NOMO-1 (cell line): Measurements from ENCODE around the gene ELOVL6.
"Not testable (repeated sequence)": the region's sequence is repeated elsewhere in the genome, so short reads cannot be mapped to it uniquely, and the experiment has no call there.

ENCODE experiments used
- DNase-seq, 2 experiments: peaks; one replicate each; lab custom pipeline; 2025; ENCODE audit not compliant: unreplicated experiment in 2 of 2; lab: John Stamatoyannopoulos, UW

ELOVL6 gene

DNA sequence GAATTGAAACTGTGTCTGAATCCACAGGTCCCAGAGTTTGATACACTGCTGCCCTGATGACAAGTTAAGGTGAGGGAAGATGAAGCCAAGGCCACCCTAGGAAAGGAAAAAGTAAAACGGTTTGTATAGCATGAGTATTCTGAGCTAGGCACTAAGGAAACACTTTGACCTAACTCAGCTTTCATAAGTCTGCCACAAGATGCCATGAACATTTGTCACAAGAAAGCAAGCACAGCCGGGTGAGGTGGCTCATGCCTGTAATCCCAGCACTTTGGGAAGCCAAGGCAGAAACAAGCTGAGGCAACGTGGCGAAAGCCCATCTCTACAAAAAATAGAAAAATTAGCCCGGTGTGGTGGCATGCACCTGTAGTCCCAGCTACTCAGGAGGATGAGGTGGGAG lies 34.2 kb downstream of the ELOVL6 start:
- no peak for DNase-seq

DNA sequence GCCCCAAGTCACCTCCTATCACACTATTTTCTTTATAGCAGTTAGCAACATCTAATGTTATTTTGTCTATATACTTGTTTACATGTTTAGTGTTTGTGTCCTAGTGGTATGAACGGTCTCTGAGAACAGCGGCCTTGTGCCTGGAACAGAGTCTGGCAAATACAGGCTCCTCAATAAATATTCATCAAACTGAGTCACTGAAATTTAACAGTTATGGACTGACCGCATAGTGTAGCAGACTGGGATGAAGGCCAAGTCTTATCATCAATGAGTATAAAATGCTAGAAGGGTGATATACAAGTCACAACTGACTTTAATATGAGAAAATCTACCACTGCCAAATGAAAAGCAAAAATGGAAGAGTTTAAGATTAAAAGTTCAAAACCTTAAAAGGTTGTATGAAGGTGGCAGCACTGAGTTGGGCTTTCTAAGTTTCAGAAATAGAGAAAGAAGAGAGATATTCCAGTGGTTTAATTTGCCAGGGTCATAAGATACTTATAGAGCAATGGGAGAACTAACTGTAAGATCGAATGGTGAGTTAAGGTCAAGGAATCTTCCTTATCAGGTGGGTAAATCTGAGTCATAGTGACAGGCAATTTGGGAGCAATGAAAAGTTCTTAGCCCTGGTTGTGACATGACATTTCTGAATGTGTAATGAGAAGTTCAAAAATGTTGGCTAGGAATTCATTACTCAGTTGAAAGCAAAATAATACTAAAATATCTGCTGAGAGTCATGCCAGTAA lies 34.9 kb downstream of the ELOVL6 start:
- no peak for DNase-seq

GRCh38 chr4:110160618-110161017 lies 37.8 kb downstream of the ELOVL6 start:
- DNase-seq, result no peak

- DNase-seq, result no peak
Observed at GRCh38 chr4:110159541-110159940, 38.9 kb downstream of the ELOVL6 start.

DNA sequence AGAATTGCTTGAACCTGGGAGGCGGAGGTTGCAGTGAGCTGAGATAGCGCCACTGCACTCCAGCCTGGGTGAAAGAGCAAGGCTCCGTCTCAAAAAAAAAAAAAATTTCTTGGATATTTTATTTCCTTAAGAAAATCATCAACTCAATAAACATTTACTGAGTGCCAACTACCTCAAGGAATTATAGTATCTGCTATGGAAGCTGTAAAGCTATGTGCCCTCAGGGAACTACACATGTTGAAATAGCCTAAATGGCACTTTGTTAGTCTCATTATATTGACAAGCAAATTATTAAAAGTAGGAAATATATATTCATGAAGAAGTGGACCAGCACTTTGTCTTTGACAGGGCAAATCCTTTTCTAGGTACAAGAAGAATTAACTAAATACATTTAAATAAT lies 40.8 kb downstream of the ELOVL6 start:
- DNase-seq, result no peak

GRCh38 chr4:110157166-110157565 lies 41.2 kb downstream of the ELOVL6 start:
- not testable (repeated sequence) for DNase-seq

DNA sequence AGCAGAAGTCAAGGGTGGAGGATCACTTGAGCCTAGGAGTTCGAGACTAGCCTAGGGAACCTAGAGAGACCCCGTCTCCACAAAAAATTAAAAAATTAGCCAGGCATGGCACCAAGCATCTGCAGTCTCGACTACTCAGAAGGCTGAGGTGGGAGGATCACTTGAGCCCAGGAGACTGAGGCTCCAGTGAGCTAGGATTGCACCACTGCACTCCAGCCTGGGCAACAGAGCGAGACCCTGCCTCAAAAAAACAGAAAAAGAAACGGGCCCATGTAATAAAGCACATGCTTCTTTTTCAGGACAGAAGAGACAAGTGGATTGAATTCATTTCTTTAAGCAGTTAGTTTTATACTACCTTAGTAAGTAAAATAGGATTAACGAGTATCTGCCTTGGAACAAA lies 42.0 kb downstream of the ELOVL6 start:
- DNase-seq, result no peak

GRCh38 chr4:110155654-110156053 lies 42.8 kb downstream of the ELOVL6 start:
- DNase-seq, result peak; percentile 20 to 39

DNA sequence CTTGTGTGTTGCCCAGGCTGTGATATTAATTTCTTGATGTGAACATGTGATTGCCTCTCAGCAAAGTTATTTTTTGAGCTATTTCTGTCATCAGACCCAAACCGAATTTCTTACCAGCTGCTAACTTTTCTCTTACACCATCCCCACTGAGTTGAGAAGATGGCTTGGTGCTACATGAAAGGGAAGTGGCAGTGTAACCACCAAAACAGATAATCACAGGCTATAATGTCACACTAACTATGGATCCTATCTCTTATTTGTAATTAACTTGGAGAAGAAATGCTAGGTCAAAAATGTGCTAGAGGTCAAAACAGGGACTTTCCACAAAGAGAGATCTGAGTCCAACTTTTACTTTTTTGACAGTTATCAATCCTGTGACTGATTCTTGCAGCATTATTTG lies 43.8 kb downstream of the ELOVL6 start:
- peak in 1 of 2 experiments; percentile 40 for DNase-seq

DNA sequence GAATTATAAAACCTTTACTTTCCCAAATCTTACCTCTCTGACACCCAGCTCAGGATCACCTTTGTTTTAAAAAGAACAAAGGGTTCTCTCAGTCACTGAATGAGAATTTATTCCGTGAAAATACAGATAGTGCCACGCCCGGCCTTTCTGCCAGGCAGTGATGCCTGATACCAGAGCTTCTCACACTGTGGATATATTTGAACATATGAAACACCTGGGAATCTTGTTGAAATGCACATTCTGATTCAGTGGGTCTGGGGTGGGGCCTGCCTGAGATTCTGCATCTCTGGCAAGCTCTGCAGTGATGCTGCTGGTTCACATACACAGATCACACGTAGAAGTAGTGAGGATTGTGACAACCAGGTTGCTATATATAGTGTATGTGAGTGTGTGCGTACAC lies 46.0 kb downstream of the ELOVL6 start:
- DNase-seq, result no peak

GRCh38 chr4:110149089-110149488 lies 49.3 kb downstream of the ELOVL6 start:
- DNase-seq, result no peak

DNA sequence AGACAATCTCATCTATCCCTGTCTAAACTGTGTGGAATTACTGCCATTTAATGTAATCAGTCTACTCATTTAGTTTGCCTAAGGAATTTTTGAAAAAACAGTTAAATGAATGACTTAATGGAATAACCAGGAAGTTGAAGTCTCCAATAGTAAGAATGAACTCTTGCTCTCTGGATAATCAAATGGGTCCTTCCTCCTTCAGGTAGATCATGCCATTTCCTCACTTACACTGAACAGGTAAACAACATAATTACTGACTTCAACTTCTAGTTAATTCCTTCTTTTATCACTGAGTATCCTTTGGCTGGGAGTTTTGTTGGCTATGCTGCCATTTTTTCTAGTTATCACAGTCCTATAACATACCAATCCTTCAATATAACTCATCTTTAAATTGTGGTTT lies 56.0 kb downstream of the ELOVL6 start:
- DNase-seq, result no peak

GRCh38 chr4:110139815-110140214 lies 58.6 kb downstream of the ELOVL6 start:
- DNase-seq, result no peak

- no peak for DNase-seq
Observed at GRCh38 chr4:110139111-110139510, 59.3 kb downstream of the ELOVL6 start.

- DNase-seq, result no peak
Observed at GRCh38 chr4:110138551-110138950, 59.9 kb downstream of the ELOVL6 start.

DNA sequence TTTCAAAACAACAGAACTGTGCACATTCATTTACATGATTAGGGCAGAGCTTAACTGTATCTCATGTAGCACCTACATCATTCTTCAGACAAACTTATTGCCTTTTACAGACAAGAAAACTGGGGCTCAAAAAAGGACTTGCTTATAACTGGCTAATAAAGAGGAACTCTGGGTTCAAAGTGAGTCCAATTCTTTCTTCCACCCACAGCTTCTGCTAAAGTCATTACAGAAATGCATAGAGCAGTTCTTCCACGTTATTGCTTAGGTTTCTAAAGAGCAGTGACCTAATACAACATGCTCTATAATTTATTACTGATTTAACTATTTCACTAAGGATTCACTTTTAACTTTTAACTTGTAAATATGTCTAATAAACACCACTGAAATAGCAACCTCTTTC lies 60.6 kb downstream of the ELOVL6 start:
- no peak for DNase-seq

DNA sequence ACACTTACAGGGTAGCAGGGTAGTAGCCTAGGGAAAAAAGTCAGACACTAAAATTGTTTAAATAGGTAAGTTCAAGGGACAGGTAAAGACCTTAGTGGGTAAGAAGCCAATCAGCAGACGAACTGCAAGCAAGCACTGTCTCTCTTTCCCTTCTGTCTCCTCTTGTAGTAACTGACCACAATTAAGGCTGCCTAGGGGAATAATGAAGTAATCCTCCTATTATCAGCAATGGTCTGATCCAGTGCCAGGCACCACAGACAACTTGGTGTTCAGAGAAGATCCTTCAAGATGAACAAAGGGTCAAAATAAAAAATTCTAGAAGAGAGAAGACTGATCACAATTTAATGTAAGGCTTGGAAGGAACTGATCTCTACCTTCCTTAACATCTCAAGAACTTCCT lies 62.9 kb downstream of the ELOVL6 start:
- no peak for DNase-seq

DNA sequence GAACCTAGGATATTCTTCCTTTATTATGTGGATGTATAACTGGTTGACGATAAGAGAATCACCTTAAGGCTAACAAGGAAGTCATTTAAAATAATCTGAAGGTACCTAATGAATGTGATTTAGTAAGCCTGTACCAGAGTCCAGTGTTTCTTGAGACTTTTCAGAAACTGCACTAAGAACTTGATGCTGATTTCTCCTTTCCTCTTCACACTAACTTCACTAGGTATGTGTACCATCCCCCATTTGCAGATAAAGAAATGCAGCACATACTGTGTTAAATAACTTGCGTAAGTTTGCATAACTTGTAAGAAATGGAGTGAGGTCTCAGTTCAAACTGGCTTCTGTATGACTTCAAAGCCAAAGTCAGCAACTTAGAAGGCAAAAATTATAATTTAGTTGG lies 63.3 kb downstream of the ELOVL6 start:
- no peak for DNase-seq

- no peak for DNase-seq
Observed at GRCh38 chr4:110134269-110134869, 64.0 kb downstream of the ELOVL6 start.

DNA sequence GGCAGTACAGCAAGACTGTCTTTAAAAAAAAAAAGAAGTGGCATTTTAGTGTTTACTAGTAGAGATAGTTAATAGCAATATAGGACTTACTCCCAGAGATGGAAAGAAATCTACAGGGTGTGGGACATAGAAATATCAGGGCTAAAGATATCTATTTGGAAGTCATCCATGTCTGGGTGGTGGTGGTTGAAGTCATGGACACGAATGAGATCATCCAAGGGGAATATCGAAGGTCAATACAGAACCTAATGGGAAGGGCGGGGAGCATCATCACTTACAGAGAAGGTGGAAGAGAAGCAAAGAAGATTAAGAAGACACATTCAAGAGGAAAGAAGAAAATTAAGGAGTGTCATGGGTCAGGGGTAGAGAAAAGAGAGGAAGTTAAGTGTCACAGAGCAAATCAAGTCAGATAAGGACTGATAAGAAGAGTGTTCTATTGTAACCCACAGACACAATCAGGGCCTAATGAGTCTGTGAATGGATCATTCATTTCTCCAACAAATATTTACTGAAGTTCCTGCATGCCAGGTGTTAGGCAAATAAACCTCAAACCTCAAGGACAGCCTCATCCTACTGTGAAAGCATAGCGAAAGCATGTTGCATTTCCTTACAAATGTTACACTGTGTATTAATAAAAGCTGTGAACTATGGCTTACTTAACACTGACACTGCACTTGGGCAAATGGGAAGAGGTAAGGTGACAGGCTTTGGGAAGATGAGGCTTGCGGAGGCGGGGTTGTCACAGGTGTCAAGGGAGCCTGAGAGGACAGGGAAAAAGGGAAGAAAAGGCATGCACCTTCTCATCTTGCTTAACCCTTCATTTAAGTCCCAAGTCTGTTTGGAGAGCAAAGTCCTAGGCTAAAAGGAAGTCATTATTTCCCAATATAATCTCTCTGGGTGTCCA lies 65.3 kb downstream of the ELOVL6 start:
- DNase-seq, result peak in 1 of 2 experiments; percentile 7

- DNase-seq, result no peak
Observed at GRCh38 chr4:110131916-110132315, 66.5 kb downstream of the ELOVL6 start.
